Spinal cord (tissue), 10 donors: ENCODE results near the gene PGA3. TPM values are rescaled to one million over a fixed set of nuclear protein-coding genes. Genes with fewer than 3 reads are reported as not detected.

Experiments used
- DNase-seq, 6 donors: peaks; one replicate each; pipeline versions ENCODE4 v3.0.0 to v3.0.0-alpha.2; 2013 to 2015; ENCODE audit warnings: low spot score in 6 of 6, low read depth in 4 of 6
- H3K27ac ChIP-seq: one replicate; pipeline ENCODE4 v1.5.1; 2013; ENCODE audit warnings: low read depth, low read length, control low read depth
- H3K27me3 ChIP-seq: one replicate; pipeline ENCODE4 v1.6.1; 2013; ENCODE audit warnings: low read length; ENCODE audit not compliant: control insufficient read depth, insufficient read depth
- H3K36me3 ChIP-seq: one replicate; pipeline ENCODE4 v1.6.1; 2013; ENCODE audit warnings: low read length; ENCODE audit not compliant: control insufficient read depth, insufficient read depth
- H3K4me1 ChIP-seq: one replicate; pipeline ENCODE4 v1.6.1; 2013; ENCODE audit warnings: low read length; ENCODE audit not compliant: control insufficient read depth, insufficient read depth
- H3K4me3 ChIP-seq: one replicate; pipeline ENCODE4 v1.5.1; 2013; ENCODE audit warnings: low read depth, low read length, control low read depth
- H3K9me3 ChIP-seq: one replicate; pipeline ENCODE4 v1.6.1; 2013; ENCODE audit warnings: low read length; ENCODE audit not compliant: control insufficient read depth, insufficient read depth
- whole genome bisulfite sequencing: methylation state at CpG from one replicate; pipeline ENCODE4 v1.1.5; 2013; ENCODE audit warnings: missing lambda C conversion rate; ENCODE audit not compliant: insufficient coverage; 5-methylcytosine and 5-hydroxymethylcytosine counted together
- polyA plus RNA-seq, 2 donors: library from polyadenylated mRNA; unstranded; fragments of 120-200 nt; gene quantifications; one replicate each; pipeline ENCODE4 v1.2.1, GENCODE V29; 2013; ENCODE audit not compliant: insufficient read length in 2 of 2
- total RNA-seq, 2 donors: library from RNA; depleted of rRNA in 1 of 2; stranded (reverse); fragments of 120-200 nt in 1 of 2; fragments of >200 nt in 1 of 2; gene quantifications; one replicate each; pipeline versions ENCODE4 v1.2.3 to v1.2.4, GENCODE V29; 2013 to 2014
- donor health status: healthy.

Gene PGA3
- total and polyA plus RNA-seq, 4 donors: 0.17 to 0.66 (median 0.40) TPM

DNA sequence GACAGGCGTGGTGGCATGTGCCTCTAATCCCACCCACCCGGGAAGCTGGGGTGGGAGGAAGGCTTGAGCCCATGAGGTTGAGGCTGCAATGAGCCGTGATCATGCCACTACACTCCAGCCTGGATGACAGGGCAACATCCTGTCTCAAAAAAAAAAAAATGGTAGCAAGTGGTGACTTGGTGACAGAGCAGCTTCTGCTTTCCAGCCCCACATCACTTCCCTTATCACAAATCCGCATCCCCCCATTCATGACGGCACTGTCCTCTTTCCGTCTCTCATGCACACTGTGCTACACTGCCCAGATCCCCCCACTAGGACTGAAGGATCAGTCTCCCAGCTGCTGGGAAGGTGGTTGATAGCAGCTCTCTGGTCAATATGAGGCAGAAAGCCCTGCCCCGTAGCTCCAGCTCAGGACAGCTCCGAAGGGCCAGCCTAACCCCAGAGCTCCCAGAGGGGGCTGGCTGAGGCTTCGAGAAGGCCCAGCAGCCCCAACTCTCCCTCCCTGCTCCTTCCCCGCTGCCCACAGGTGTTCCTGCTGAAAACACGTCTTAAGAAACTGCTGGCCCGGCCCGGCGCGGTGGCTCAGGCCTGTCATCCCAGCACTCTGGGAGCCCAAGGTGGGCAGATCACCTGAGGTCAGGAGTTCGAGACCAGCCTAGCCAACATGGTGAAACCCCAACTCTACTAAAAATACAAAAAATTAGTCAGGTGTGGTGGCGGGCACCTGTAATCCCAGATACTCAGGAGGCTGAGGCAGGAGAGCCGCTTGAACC lies 53.6 kb downstream of the PGA3 start:
- 92% methylated on average over 13 of the region's 18 CpGs for WGBS

DNA sequence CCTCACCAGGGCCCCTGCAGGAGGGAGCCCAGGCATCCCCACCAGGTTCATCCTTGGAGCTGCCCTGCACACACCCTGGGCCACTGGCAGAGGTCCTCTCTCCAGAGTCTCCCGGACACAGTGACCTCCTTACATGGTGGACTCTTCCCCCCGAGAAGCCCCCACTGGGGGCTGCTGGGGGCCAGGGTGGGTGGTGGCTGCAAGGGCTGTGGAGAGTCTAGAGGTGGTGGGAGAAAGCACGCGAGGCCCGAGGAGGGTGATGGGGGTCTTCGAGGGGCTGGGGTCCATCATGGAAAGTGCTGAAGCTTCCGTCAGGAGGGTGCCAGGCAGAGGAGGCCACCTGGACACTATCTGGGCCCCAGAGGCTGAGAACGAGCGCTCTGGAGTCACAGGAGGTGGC lies 55.2 kb downstream of the PGA3 start:
- Histone ChIP-seq H3K9me3 (no peaks in the 10 kb centered on the region), H3K27me3 (no peaks in the 10 kb centered on the region), H3K27ac (no peak overlapping the region), H3K36me3 (peaks cover 31% of the 10 kb centered on the region), H3K4me3 (no peak overlapping the region), H3K4me1 (no peaks in the 10 kb centered on the region)
- no peak for DNase-seq
- 84% methylated on average over 8 of the region's 9 CpGs for WGBS

More for the DNA sequence above, 53.6 kb downstream of the PGA3 start:
- DNase-seq: no peak
- Histone ChIP-seq H3K9me3 (no peaks in the 10 kb centered on the region), H3K27ac (no peak overlapping the region), H3K27me3 (no peaks in the 10 kb centered on the region), H3K36me3 (peaks cover 31% of the 10 kb centered on the region), H3K4me3 (no peak overlapping the region), H3K4me1 (no peaks in the 10 kb centered on the region)

DNA sequence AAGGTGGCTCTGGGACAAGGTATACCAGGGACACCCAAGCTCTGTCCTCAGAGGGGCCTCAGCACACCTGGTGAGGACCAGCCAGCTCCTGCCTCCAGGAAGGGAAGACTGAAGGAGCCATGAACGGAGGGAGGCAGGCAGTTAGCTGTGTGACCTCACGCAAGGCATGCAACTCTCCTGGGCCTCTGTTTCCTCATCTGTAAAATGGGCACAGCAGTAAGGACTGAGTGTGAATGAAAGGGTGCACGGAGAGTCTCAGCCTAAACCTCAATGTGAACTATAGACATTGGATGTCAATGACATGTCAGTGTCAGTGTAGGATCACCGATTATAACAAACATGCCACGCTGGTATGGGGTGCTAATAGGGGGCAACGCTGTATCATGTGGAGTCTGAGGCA lies 56.0 kb downstream of the PGA3 start:
- 100% methylated on average over 4 of the region's 6 CpGs for WGBS
- DNase-seq: no peak
- H3K27me3 ChIP-seq: no peaks in the 10 kb centered on the region

More for the DNA sequence above, 56.0 kb downstream of the PGA3 start:
- Histone ChIP-seq H3K4me1 (no peaks in the 10 kb centered on the region), H3K9me3 (no peaks in the 10 kb centered on the region), H3K36me3 (peaks cover 36% of the 10 kb centered on the region), H3K27ac (no peak overlapping the region), H3K4me3 (no peak overlapping the region)

Other genes starting within 250 kb of the PGA3 start
- 1 to 10 TPM in 1 of 2 donors, under 1 TPM in 1; 0.61 to 1.6 TPM for gene CD6, start 231.8 kb upstream of the PGA3 start, total RNA-seq
- gene CD6, start 231.8 kb upstream of the PGA3 start, polyA plus RNA-seq: 1 to 10 TPM; 5.0 to 8.4 TPM
- gene CD5, start 101.0 kb upstream of the PGA3 start, total RNA-seq: under 1 TPM in 1 of 2 donors, not detected in 1; 0.10 TPM
- under 1 TPM; 0.08 to 0.15 TPM for gene CD5, start 101.0 kb upstream of the PGA3 start, polyA plus RNA-seq
- gene VPS37C, start 42.1 kb upstream of the PGA3 start, total RNA-seq: 10 to 100 TPM in 1 of 2 donors, 1 to 10 TPM in 1; 4.8 to 11.4 TPM
- 10 to 100 TPM; 14.1 to 16.5 TPM for gene VPS37C, start 42.1 kb upstream of the PGA3 start, polyA plus RNA-seq
- 1 to 10 TPM in 1 of 2 donors, under 1 TPM in 1; 0.99 to 1.8 TPM for gene PGA4, start 18.8 kb downstream of the PGA3 start, total RNA-seq
- under 1 TPM in 1 of 2 donors, not detected in 1; 0.39 TPM for gene PGA4, start 18.8 kb downstream of the PGA3 start, polyA plus RNA-seq
- under 1 TPM; 0.33 to 0.50 TPM for gene PGA5, start 37.7 kb downstream of the PGA3 start, total RNA-seq
- under 1 TPM; 0.77 to 0.79 TPM for gene PGA5, start 37.7 kb downstream of the PGA3 start, polyA plus RNA-seq
- 1 to 10 TPM; 1.5 to 2.4 TPM for gene VWCE, start 91.8 kb downstream of the PGA3 start, total RNA-seq
- gene VWCE, start 91.8 kb downstream of the PGA3 start, polyA plus RNA-seq: 10 to 100 TPM in 1 of 2 donors, 1 to 10 TPM in 1; 5.3 to 10.7 TPM
- 100 to 1,000 TPM; 162 to 254 TPM for gene DDB1, start 129.6 kb downstream of the PGA3 start, total RNA-seq
- gene DDB1, start 129.6 kb downstream of the PGA3 start, polyA plus RNA-seq: 100 to 1,000 TPM; 174 to 179 TPM
- 10 to 100 TPM; 14.9 to 27.9 TPM for gene TKFC, start 129.7 kb downstream of the PGA3 start, total RNA-seq
- gene TKFC, start 129.7 kb downstream of the PGA3 start, polyA plus RNA-seq: 10 to 100 TPM; 29.6 to 37.7 TPM
- gene CYB561A3, start 158.4 kb downstream of the PGA3 start, total RNA-seq: 10 to 100 TPM; 12.5 to 16.1 TPM
- 10 to 100 TPM; 19.3 to 27.3 TPM for gene CYB561A3, start 158.4 kb downstream of the PGA3 start, polyA plus RNA-seq
- gene TMEM138, start 158.9 kb downstream of the PGA3 start, total RNA-seq: 10 to 100 TPM; 19.0 to 30.4 TPM
- gene TMEM138, start 158.9 kb downstream of the PGA3 start, polyA plus RNA-seq: 10 to 100 TPM; 32.3 to 41.2 TPM
- gene TMEM216, start 189.1 kb downstream of the PGA3 start, total RNA-seq: 10 to 100 TPM; 12.8 to 22.6 TPM
- gene TMEM216, start 189.1 kb downstream of the PGA3 start, polyA plus RNA-seq: 10 to 100 TPM; 20.9 to 26.9 TPM
- 10 to 100 TPM; 30.4 to 46.2 TPM for gene CPSF7, start 226.5 kb downstream of the PGA3 start, total RNA-seq
- 100 to 1,000 TPM in 1 of 2 donors, 10 to 100 TPM in 1; 95.5 to 104 TPM for gene CPSF7, start 226.5 kb downstream of the PGA3 start, polyA plus RNA-seq
- 10 to 100 TPM; 34.7 to 64.5 TPM for gene SDHAF2, start 226.6 kb downstream of the PGA3 start, total RNA-seq
- gene SDHAF2, start 226.6 kb downstream of the PGA3 start, polyA plus RNA-seq: 10 to 100 TPM; 40.3 to 52.7 TPM